ENCODE data around the gene HSP90AB1. TPM values are rescaled to one million over a fixed set of nuclear protein-coding genes. Genes with fewer than 3 reads are reported as not detected.
A peak's percentile ranks its signal among the peaks of the same experiment; 100 is the strongest.
"Not testable (repeated sequence)": the region's sequence is repeated elsewhere in the genome, so short reads cannot be mapped to it uniquely, and the experiment has no call there.

Gene HSP90AB1
- total RNA-seq, 1 donor from 2014 or later = 2,402 TPM

- no peak for DNase-seq (ENCODE audit: low spot score)
- intact Hi-C loops (cut with micrococcal nuclease) = no loop called here
- Mint-ChIP-seq H3K9me3 (no peaks in the 10 kb centered on the region), H3K27ac (no peak overlapping the region), H3K4me3 (ENCODE audit: low read depth) (peak overlapping the region; percentile 65), H3K36me3 (ENCODE audit: low read depth) (peaks cover 39% of the 10 kb centered on the region), H3K27me3 (ENCODE audit: low read depth) (no peaks in the 10 kb centered on the region), H3K4me1 (ENCODE audit: low read depth) (peaks cover 34% of the 10 kb centered on the region)
Observed at GRCh38 chr6:44225579-44226325, 21.1 kb upstream of the HSP90AB1 start.

DNA sequence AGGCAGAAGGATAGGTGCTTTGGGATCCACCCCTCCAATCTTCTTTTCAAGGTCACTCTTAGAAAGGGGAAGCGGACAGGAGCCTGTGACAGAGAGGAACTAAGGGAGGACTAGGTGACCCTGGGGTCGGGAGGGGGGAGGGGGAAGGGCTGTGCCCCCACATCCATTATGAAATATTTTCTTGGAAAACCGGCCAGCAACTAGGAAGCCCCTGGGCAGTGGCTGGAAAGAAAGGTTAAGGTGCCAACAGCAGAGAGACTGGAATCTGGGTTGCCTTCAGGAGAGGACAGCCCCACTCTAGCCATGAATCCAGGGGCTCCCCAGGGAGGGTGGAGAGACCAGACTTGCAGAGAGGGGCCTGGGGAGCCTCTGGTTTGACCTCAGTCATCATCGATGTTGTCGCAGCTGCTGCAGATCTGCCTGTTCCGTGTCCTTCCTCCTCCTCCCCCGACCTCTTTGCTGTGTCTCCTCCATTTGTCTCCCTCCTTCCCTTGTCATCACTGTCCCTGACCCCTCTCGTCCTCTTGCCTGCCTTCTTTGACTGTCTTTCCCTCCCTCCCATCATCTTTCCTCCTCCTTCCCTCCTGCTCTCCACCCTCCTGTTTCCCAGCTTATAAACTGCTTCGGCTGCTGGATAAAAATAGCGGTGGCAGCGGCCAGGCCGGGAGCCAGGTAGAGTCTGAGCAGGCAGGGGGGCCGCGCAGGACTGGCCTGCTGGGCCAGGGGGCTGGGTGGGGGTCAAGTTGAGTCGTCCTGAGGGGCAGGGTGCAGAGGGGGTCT lies 20.3 kb upstream of the HSP90AB1 start:
- no peaks in the 10 kb centered on the region for H3K9me3 Mint-ChIP-seq
- H3K27me3 Mint-ChIP-seq (ENCODE audit: low read depth) = no peaks in the 10 kb centered on the region
- DNase-seq (ENCODE audit: low spot score) = no peak
- H3K27ac Mint-ChIP-seq = no peak overlapping the region
- peaks cover 29% of the 10 kb centered on the region for H3K4me1 Mint-ChIP-seq (ENCODE audit: low read depth)
- intact Hi-C loops (cut with micrococcal nuclease) = no loop called here
- H3K36me3 Mint-ChIP-seq (ENCODE audit: low read depth) = peaks cover 47% of the 10 kb centered on the region
- no peak overlapping the region for H3K4me3 Mint-ChIP-seq (ENCODE audit: low read depth)

GRCh38 chr6:44227148-44227793 lies 19.6 kb upstream of the HSP90AB1 start:
- peaks cover 23% of the 10 kb centered on the region for H3K4me1 Mint-ChIP-seq (ENCODE audit: low read depth)
- no peak overlapping the region for H3K27ac Mint-ChIP-seq
- no peaks in the 10 kb centered on the region for H3K27me3 Mint-ChIP-seq (ENCODE audit: low read depth)
- intact Hi-C loops (cut with micrococcal nuclease) = no loop called here
- no peak for DNase-seq (ENCODE audit: low spot score)
- H3K4me3 Mint-ChIP-seq (ENCODE audit: low read depth) = no peak overlapping the region
- H3K36me3 Mint-ChIP-seq (ENCODE audit: low read depth) = peaks cover 52% of the 10 kb centered on the region
- H3K9me3 Mint-ChIP-seq = no peaks in the 10 kb centered on the region

DNA sequence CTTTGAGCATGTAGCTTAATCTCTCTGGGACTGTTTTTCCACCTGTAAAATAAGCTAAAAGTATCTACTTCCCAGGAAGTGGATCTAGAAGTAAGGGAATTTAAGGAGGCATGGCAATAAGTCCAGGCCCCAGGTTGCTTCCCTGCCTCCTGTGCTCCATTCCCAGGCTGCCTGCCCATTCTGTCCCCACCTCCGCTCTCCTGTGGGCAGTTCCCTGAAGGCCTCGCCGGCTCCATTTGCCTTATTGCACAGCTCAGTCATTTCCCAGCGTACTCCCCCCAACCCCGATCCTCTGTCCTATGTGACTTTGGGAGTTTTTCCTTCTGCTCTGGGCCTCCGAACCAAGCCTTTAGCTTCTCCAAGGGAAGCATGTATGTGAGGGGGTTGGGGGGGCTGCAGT lies 18.9 kb upstream of the HSP90AB1 start:
- Mint-ChIP-seq H3K4me1 (ENCODE audit: low read depth) (peaks cover 18% of the 10 kb centered on the region), H3K27ac (no peak overlapping the region), H3K27me3 (ENCODE audit: low read depth) (no peaks in the 10 kb centered on the region), H3K36me3 (ENCODE audit: low read depth) (peaks cover 59% of the 10 kb centered on the region), H3K9me3 (no peaks in the 10 kb centered on the region), H3K4me3 (ENCODE audit: low read depth) (no peak overlapping the region)
- DNase-seq (ENCODE audit: low spot score) = no peak
- intact Hi-C loops (cut with micrococcal nuclease) = no loop called here

GRCh38 chr6:44228433-44228832 lies 18.5 kb upstream of the HSP90AB1 start:
- no peak for DNase-seq (ENCODE audit: low spot score)
- Mint-ChIP-seq H3K4me1 (ENCODE audit: low read depth) (peaks cover 19% of the 10 kb centered on the region), H3K9me3 (no peaks in the 10 kb centered on the region), H3K27me3 (ENCODE audit: low read depth) (no peaks in the 10 kb centered on the region), H3K27ac (no peak overlapping the region), H3K36me3 (ENCODE audit: low read depth) (peaks cover 63% of the 10 kb centered on the region), H3K4me3 (ENCODE audit: low read depth) (no peak overlapping the region)
- intact Hi-C loops (cut with micrococcal nuclease) = no loop called here

DNA sequence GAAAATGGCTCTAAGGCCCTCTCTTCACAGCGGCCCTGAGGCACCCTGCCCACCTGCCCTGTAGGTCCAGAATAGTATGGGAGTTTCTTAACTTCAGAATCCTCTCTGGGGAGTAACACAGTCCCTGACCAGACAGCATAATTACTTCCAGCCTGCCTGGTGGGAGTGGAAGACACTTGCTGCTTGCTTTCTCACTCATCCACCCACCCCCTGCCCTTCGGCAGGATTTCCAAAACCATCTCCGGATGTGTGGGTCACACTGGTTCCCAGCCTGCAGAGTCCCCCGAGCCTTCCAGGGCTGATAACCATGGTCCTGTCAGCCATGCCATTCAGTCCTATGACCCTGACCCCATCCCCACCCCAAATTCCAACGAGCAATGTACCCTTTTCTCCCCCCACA lies 18.1 kb upstream of the HSP90AB1 start:
- intact Hi-C loops (cut with micrococcal nuclease) = no loop called here
- Mint-ChIP-seq H3K4me1 (ENCODE audit: low read depth) (peaks cover 23% of the 10 kb centered on the region), H3K27ac (no peak overlapping the region), H3K36me3 (ENCODE audit: low read depth) (peaks cover 67% of the 10 kb centered on the region), H3K9me3 (no peaks in the 10 kb centered on the region), H3K27me3 (ENCODE audit: low read depth) (no peaks in the 10 kb centered on the region), H3K4me3 (ENCODE audit: low read depth) (no peak overlapping the region)
- no peak for DNase-seq (ENCODE audit: low spot score)

GRCh38 chr6:44229376-44230033 lies 17.4 kb upstream of the HSP90AB1 start:
- H3K9me3 Mint-ChIP-seq = no peaks in the 10 kb centered on the region
- intact Hi-C loops (cut with micrococcal nuclease) = loop anchor here (10.0 kb wide), 1 partner anchor 135 kb away; no protein-coding TSS in a partner anchor

GRCh38 chr6:44230034-44230675 lies 16.7 kb upstream of the HSP90AB1 start:
- Mint-ChIP-seq H3K4me1 (ENCODE audit: low read depth) (peaks cover 17% of the 10 kb centered on the region), H3K36me3 (ENCODE audit: low read depth) (peaks cover 75% of the 10 kb centered on the region)
- intact Hi-C loops (cut with micrococcal nuclease) = loop anchor here (10.0 kb wide), 1 partner anchor 135 kb away; no protein-coding TSS in a partner anchor

More at GRCh38 chr6:44229376-44230033, 17.4 kb upstream of the HSP90AB1 start:
- Mint-ChIP-seq H3K36me3 (ENCODE audit: low read depth) (peaks cover 72% of the 10 kb centered on the region), H3K4me3 (ENCODE audit: low read depth) (no peak overlapping the region), H3K27ac (no peak overlapping the region), H3K4me1 (ENCODE audit: low read depth) (peaks cover 20% of the 10 kb centered on the region), H3K27me3 (ENCODE audit: low read depth) (no peaks in the 10 kb centered on the region)
- no peak for DNase-seq (ENCODE audit: low spot score)

DNA sequence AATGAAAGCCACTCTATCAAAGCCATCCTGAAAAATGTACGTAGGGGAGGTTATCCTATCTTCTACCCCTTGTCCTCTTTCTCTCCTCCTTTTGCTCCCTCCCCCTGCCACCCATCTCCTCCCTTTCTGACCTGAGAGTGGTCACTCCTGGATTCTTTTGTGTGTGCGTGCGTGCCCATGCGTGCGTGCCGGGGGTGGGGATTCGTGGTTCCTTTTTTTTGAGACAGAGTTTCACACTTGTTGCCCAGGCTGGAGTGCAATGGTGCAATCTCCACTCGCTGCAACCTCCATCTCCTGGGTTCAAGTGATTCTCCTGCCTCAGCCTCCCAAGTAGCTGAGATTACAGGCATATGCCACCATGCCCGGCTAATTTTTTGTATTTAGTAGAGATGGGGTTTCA lies 15.5 kb upstream of the HSP90AB1 start:
- Mint-ChIP-seq H3K36me3 (ENCODE audit: low read depth) (peaks cover 82% of the 10 kb centered on the region), H3K4me1 (ENCODE audit: low read depth) (peaks cover 18% of the 10 kb centered on the region)
- not testable (repeated sequence) for H3K27ac Mint-ChIP-seq; H3K9me3 Mint-ChIP-seq; H3K27me3 Mint-ChIP-seq (ENCODE audit: low read depth); DNase-seq (ENCODE audit: low spot score); H3K4me3 Mint-ChIP-seq (ENCODE audit: low read depth)
- intact Hi-C loops (cut with micrococcal nuclease) = loop anchor here (10.0 kb wide), 1 partner anchor 137 kb away; no protein-coding TSS in a partner anchor

More at GRCh38 chr6:44230034-44230675, 16.7 kb upstream of the HSP90AB1 start:
- Mint-ChIP-seq H3K27ac (no peak overlapping the region), H3K4me3 (ENCODE audit: low read depth) (no peak overlapping the region), H3K9me3 (no peaks in the 10 kb centered on the region), H3K27me3 (ENCODE audit: low read depth) (no peaks in the 10 kb centered on the region)
- no peak for DNase-seq (ENCODE audit: low spot score)

DNA sequence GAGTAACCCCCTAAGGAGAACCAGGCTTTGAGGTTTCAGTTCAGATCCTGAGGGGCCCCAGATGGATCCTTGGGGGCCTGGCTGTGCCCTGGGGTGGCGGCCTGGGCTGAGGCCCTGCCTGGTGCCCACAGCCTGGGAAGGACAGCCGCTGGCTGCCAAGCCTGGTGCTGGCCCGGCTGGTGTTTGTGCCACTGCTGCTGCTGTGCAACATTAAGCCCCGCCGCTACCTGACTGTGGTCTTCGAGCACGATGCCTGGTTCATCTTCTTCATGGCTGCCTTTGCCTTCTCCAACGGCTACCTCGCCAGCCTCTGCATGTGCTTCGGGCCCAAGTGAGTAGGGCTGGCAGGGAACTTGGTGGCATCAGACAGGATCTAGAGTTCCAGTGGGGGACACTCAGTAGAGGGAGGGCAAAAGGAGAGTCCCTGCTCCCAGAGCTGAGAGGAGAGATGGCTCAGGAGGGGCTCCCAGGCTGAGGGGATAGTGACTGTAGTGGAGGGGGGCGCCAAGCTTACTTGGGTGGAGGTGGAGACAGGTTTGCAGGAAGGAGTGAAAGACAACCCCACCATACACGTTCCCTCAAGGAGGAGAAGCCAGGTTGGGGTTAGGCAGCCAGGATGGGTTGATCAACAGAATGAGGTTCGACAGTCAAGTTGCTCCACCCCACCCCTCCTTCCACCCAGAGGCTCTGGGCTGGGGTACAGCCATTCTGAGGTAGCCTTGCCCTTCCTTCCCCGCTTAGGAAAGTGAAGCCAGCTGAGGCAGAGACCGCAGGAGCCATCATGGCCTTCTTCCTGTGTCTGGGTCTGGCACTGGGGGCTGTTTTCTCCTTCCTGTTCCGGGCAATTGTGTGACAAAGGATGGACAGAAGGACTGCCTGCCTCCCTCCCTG lies 14.0 kb upstream of the HSP90AB1 start:
- Mint-ChIP-seq H3K27ac (peak overlapping the region; percentile 70), H3K9me3 (no peaks in the 10 kb centered on the region), H3K4me1 (ENCODE audit: low read depth) (peaks cover 28% of the 10 kb centered on the region), H3K27me3 (ENCODE audit: low read depth) (no peaks in the 10 kb centered on the region), H3K36me3 (ENCODE audit: low read depth) (peaks cover 81% of the 10 kb centered on the region), H3K4me3 (ENCODE audit: low read depth) (no peak overlapping the region)
- no peak for DNase-seq (ENCODE audit: low spot score)
- intact Hi-C loops (cut with micrococcal nuclease) = loop anchor here (1.0 to 10.0 kb wide), 2 partner anchors 9 to 138 kb away; no protein-coding TSS in a partner anchor

DNA sequence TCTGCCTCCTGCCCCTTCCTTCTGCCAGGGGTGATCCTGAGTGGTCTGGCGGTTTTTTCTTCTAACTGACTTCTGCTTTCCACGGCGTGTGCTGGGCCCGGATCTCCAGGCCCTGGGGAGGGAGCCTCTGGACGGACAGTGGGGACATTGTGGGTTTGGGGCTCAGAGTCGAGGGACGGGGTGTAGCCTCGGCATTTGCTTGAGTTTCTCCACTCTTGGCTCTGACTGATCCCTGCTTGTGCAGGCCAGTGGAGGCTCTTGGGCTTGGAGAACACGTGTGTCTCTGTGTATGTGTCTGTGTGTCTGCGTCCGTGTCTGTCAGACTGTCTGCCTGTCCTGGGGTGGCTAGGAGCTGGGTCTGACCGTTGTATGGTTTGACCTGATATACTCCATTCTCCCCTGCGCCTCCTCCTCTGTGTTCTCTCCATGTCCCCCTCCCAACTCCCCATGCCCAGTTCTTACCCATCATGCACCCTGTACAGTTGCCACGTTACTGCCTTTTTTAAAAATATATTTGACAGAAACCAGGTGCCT lies 13.3 kb upstream of the HSP90AB1 start:
- peaks cover 76% of the 10 kb centered on the region for H3K36me3 Mint-ChIP-seq (ENCODE audit: low read depth)
- no peak for DNase-seq (ENCODE audit: low spot score)
- no peaks in the 10 kb centered on the region for H3K27me3 Mint-ChIP-seq (ENCODE audit: low read depth)
- intact Hi-C loops (cut with micrococcal nuclease) = loop anchor here (1.0 to 10.0 kb wide), 2 partner anchors 9 to 139 kb away; no protein-coding TSS in a partner anchor
- H3K4me3 Mint-ChIP-seq (ENCODE audit: low read depth) = no peak overlapping the region
- no peaks in the 10 kb centered on the region for H3K9me3 Mint-ChIP-seq
- H3K27ac Mint-ChIP-seq = peak overlapping the region; percentile 5
- peaks cover 35% of the 10 kb centered on the region for H3K4me1 Mint-ChIP-seq (ENCODE audit: low read depth)

Measured in activated T-helper 2 cell treated with anti-CD3 and anti-CD28 coated beads, Interferon-gamma antibody, Interleukin-2, Interleukin-4, amounts not matched to agents 10 μg/mL and 5 μg/mL and 100 μg/mL, durations not matched to agents 14 hours and 24 hours and 36 hours (primary cell).